ENCODE data around the gene DEFB113.

Gene DEFB113

GRCh38 chr6:49934770-49935169, 34.7 kb downstream of the DEFB113 start:
- CTCF ChIA-PET = no interaction called here
- TF ChIP-seq CTBP1 (IDR thresholded peaks at IDR 0.05; ENCODE audit: borderline replicate concordance) = no peak
- TF ChIP-seq SP1 (IDR thresholded peaks at IDR 0.05) = no peak
- TF ChIP-seq NFRKB (IDR thresholded peaks at IDR 0.05) = no peak
- no peak for TF ChIP-seq PKNOX1 (IDR thresholded peaks at IDR 0.05)
- TF ChIP-seq SUZ12 (IDR thresholded peaks at IDR 0.05) = no peak
- TF ChIP-seq BHLHE40 (IDR thresholded peaks at IDR 0.05; ENCODE audit: borderline replicate concordance) = no peak
- TF ChIP-seq HDGF (IDR thresholded peaks at IDR 0.05; ENCODE audit: borderline replicate concordance) = no peak
- TF ChIP-seq ZNF384 (IDR thresholded peaks at IDR 0.05) = no peak
- TF ChIP-seq ELF4 (IDR thresholded peaks at IDR 0.05) = no peak
- TF ChIP-seq FOXA1 (IDR thresholded peaks at IDR 0.05) = no peak
- TF ChIP-seq LEF1 (IDR thresholded peaks at IDR 0.05; ENCODE audit: borderline replicate concordance) = no peak
- TF ChIP-seq FOXM1 (IDR thresholded peaks at IDR 0.05; ENCODE audit: borderline replicate concordance) = no peak
- no peak for DNase-seq (ENCODE audit: extremely low spot score)
- POLR2A ChIA-PET = no interaction called here

- no peak for DNase-seq (ENCODE audit: extremely low spot score)
- ChIA-PET POLR2A (no interaction called here), CTCF (no interaction called here)
- no peak for TF ChIP-seq FOXK2 (IDR thresholded peaks at IDR 0.05)
- TF ChIP-seq SP1 (IDR thresholded peaks at IDR 0.05) = no peak
- no peak for TF ChIP-seq PKNOX1 (IDR thresholded peaks at IDR 0.05)
- TF ChIP-seq HDGF (IDR thresholded peaks at IDR 0.05; ENCODE audit: borderline replicate concordance) = no peak
- no peak for TF ChIP-seq SUZ12 (IDR thresholded peaks at IDR 0.05)
- no peak for TF ChIP-seq LEF1 (IDR thresholded peaks at IDR 0.05; ENCODE audit: borderline replicate concordance)
- no peak for TF ChIP-seq FOXM1 (IDR thresholded peaks at IDR 0.05; ENCODE audit: borderline replicate concordance)
- TF ChIP-seq ELF4 (IDR thresholded peaks at IDR 0.05) = no peak
- no peak for TF ChIP-seq FOXA1 (IDR thresholded peaks at IDR 0.05)
- TF ChIP-seq TARDBP (IDR thresholded peaks at IDR 0.05) = no peak
Observed at GRCh38 chr6:49933526-49933925, 35.9 kb downstream of the DEFB113 start.

- CTCF ChIA-PET = no interaction called here
- no peak for DNase-seq (ENCODE audit: extremely low spot score)
- POLR2A ChIA-PET = no interaction called here
- no peak for TF ChIP-seq PKNOX1 (IDR thresholded peaks at IDR 0.05)
- TF ChIP-seq CTBP1 (IDR thresholded peaks at IDR 0.05; ENCODE audit: borderline replicate concordance) = no peak
Observed at GRCh38 chr6:49929340-49929739, 40.1 kb downstream of the DEFB113 start.

- ChIA-PET POLR2A (no interaction called here), CTCF (no interaction called here)
- DNase-seq (ENCODE audit: extremely low spot score) = no peak
- TF ChIP-seq NFRKB (IDR thresholded peaks at IDR 0.05) (no peak), ELF4 (IDR thresholded peaks at IDR 0.05) (no peak), ZNF384 (IDR thresholded peaks at IDR 0.05) (no peak), PKNOX1 (IDR thresholded peaks at IDR 0.05) (no peak), SUZ12 (IDR thresholded peaks at IDR 0.05) (no peak), CTBP1 (IDR thresholded peaks at IDR 0.05; ENCODE audit: borderline replicate concordance) (no peak), L3MBTL2 (conservative IDR thresholded peaks at IDR 0.05) (no peak), HDGF (IDR thresholded peaks at IDR 0.05; ENCODE audit: borderline replicate concordance) (no peak), SP1 (IDR thresholded peaks at IDR 0.05) (no peak), LEF1 (IDR thresholded peaks at IDR 0.05; ENCODE audit: borderline replicate concordance) (no peak)
Observed at GRCh38 chr6:49923826-49924225, 45.6 kb downstream of the DEFB113 start.

- CTCF ChIA-PET = no interaction called here
- POLR2A ChIA-PET = no interaction called here
- no peak for TF ChIP-seq PKNOX1 (IDR thresholded peaks at IDR 0.05)
- TF ChIP-seq HDGF (IDR thresholded peaks at IDR 0.05; ENCODE audit: borderline replicate concordance) = no peak
- TF ChIP-seq SP1 (IDR thresholded peaks at IDR 0.05) = no peak
- TF ChIP-seq ZNF384 (IDR thresholded peaks at IDR 0.05) = no peak
- no peak for TF ChIP-seq L3MBTL2 (conservative IDR thresholded peaks at IDR 0.05)
- TF ChIP-seq ELF4 (IDR thresholded peaks at IDR 0.05) = no peak
- TF ChIP-seq TARDBP (IDR thresholded peaks at IDR 0.05) = no peak
- no peak for TF ChIP-seq CTBP1 (IDR thresholded peaks at IDR 0.05; ENCODE audit: borderline replicate concordance)
- no peak for TF ChIP-seq ARNT (IDR thresholded peaks at IDR 0.05)
- no peak for TF ChIP-seq SUZ12 (IDR thresholded peaks at IDR 0.05)
- no peak for TF ChIP-seq NFRKB (IDR thresholded peaks at IDR 0.05)
- no peak for TF ChIP-seq FOXA1 (IDR thresholded peaks at IDR 0.05)
- no peak for TF ChIP-seq FOXK2 (IDR thresholded peaks at IDR 0.05)
- no peak for TF ChIP-seq FOXM1 (IDR thresholded peaks at IDR 0.05; ENCODE audit: borderline replicate concordance)
- TF ChIP-seq BHLHE40 (IDR thresholded peaks at IDR 0.05; ENCODE audit: borderline replicate concordance) = no peak
- no peak for TF ChIP-seq LEF1 (IDR thresholded peaks at IDR 0.05; ENCODE audit: borderline replicate concordance)
- no peak for DNase-seq (ENCODE audit: extremely low spot score)
Observed at GRCh38 chr6:49919935-49920644, 49.3 kb downstream of the DEFB113 start.

Measured in HEK293T (cell line).